H9 (cell line): ENCODE measurements around the gene ANKRD22. TPM values are rescaled to one million over a fixed set of nuclear protein-coding genes. Genes with fewer than 3 reads are reported as not detected.

Source experiments
- DNase-seq: peaks from one replicate; pipeline ENCODE4 v3.0.0-alpha.2; 2017
- H2AFZ ChIP-seq: one replicate; pipeline ENCODE4 v1.6.1; 2013; ENCODE audit warnings: mild to moderate bottlenecking, low read length, control low read depth, moderate library complexity
- H2AK5ac ChIP-seq: 2 replicates; pipeline ENCODE4 v1.6.1; 2013; ENCODE audit warnings: low read length, control low read depth, mixed read lengths; ENCODE audit not compliant: insufficient read length
- H2BK120ac ChIP-seq: one replicate; pipeline ENCODE4 v1.6.1; 2013; ENCODE audit warnings: low read depth, mild to moderate bottlenecking, low read length, control low read depth, inconsistent platforms; ENCODE audit not compliant: poor library complexity, severe bottlenecking
- H2BK12ac ChIP-seq: 2 replicates; pipeline ENCODE4 v1.6.1; 2013; ENCODE audit warnings: low read length, control low read depth, mixed read lengths, low read depth; ENCODE audit not compliant: insufficient read length
- H2BK15ac ChIP-seq: 2 replicates; pipeline ENCODE4 v1.6.1; 2013; ENCODE audit warnings: low read depth, low read length, control low read depth
- H2BK20ac ChIP-seq: one replicate; pipeline ENCODE4 v1.6.1; 2013; ENCODE audit warnings: low read depth, mild to moderate bottlenecking, low read length, control low read depth, inconsistent platforms; ENCODE audit not compliant: poor library complexity, severe bottlenecking
- H2BK5ac ChIP-seq: 2 replicates; pipeline ENCODE4 v1.6.1; 2013; ENCODE audit warnings: low read length, control low read depth, mixed read lengths; ENCODE audit not compliant: insufficient read length
- H3K14ac ChIP-seq: 2 replicates; pipeline ENCODE4 v1.6.1; 2013; ENCODE audit warnings: low read length, control low read depth; ENCODE audit not compliant: insufficient read depth
- H3K18ac ChIP-seq: 2 replicates; pipeline ENCODE4 v1.6.1; 2013; ENCODE audit warnings: low read depth, mild to moderate bottlenecking, mixed read lengths, low read length, control low read depth; ENCODE audit not compliant: insufficient read length
- H3K23ac ChIP-seq: 2 replicates; pipeline ENCODE4 v1.6.1; 2013; ENCODE audit warnings: low read length, control low read depth, mixed read lengths, low read depth; ENCODE audit not compliant: insufficient read length
- H3K23me2 ChIP-seq: 2 replicates; pipeline ENCODE4 v1.6.1; 2013; ENCODE audit warnings: low read depth, mild to moderate bottlenecking, mixed read lengths, low read length, control low read depth; ENCODE audit not compliant: insufficient read length, poor library complexity, severe bottlenecking
- H3K27ac ChIP-seq: 2 replicates; pipeline ENCODE4 v1.5.1; 2013; ENCODE audit warnings: low read length, control low read depth, mixed read lengths, low read depth; ENCODE audit not compliant: insufficient read length
- H3K27me3 ChIP-seq: 2 replicates; pipeline ENCODE4 v1.6.1; 2013; ENCODE audit warnings: low read length, control low read depth, inconsistent platforms; ENCODE audit not compliant: insufficient read depth
- H3K4ac ChIP-seq: 2 replicates; pipeline ENCODE4 v1.6.1; 2013; ENCODE audit warnings: low read depth, mild to moderate bottlenecking, control low read depth, inconsistent platforms, low read length, moderate library complexity
- H3K4me1 ChIP-seq: 2 replicates; pipeline ENCODE4 v1.6.1; 2013; ENCODE audit warnings: low read length, control low read depth, inconsistent platforms; ENCODE audit not compliant: insufficient read depth
- H3K4me2 ChIP-seq: 2 replicates; pipeline ENCODE4 v1.6.1; 2013; ENCODE audit warnings: low read length, control low read depth, mixed read lengths; ENCODE audit not compliant: insufficient read length, insufficient read depth
- H3K56ac ChIP-seq: 2 replicates; pipeline ENCODE4 v1.6.1; 2013; ENCODE audit warnings: low read depth, mild to moderate bottlenecking, mixed read lengths, low read length, control low read depth; ENCODE audit not compliant: insufficient read length
- H3K79me1 ChIP-seq: 2 replicates; pipeline ENCODE4 v1.6.1; 2013; ENCODE audit warnings: low read depth, mild to moderate bottlenecking, moderate library complexity, low read length, control low read depth, inconsistent platforms; ENCODE audit not compliant: insufficient read depth, poor library complexity, severe bottlenecking
- H3K79me2 ChIP-seq: 2 replicates; pipeline ENCODE4 v1.6.1; 2013; ENCODE audit warnings: low read length, control low read depth, inconsistent platforms; ENCODE audit not compliant: insufficient read depth
- H3K9ac ChIP-seq: 2 replicates; pipeline ENCODE4 v1.6.1; 2013; ENCODE audit warnings: low read length, control low read depth, mixed read lengths; ENCODE audit not compliant: insufficient read length; ENCODE audit errors: extremely low read depth
- H3K9me3 ChIP-seq: one replicate; pipeline ENCODE4 v1.6.1; 2013; ENCODE audit warnings: low read depth, low read length, inconsistent platforms; ENCODE audit not compliant: control insufficient read depth
- H3T11ph ChIP-seq: one replicate; pipeline ENCODE4 v1.6.1; 2013; ENCODE audit warnings: mild to moderate bottlenecking, low read length, control low read depth, inconsistent platforms
- H4K20me1 ChIP-seq: one replicate; pipeline ENCODE4 v1.6.1; 2013; ENCODE audit not compliant: control insufficient read depth, insufficient read length, insufficient read depth
- H4K5ac ChIP-seq: 2 replicates; pipeline ENCODE4 v1.6.1; 2013; ENCODE audit warnings: low read depth, mild to moderate bottlenecking, mixed read lengths, low read length, control low read depth; ENCODE audit not compliant: insufficient read length
- H4K8ac ChIP-seq: replicated peaks from 2 replicates; pipeline ENCODE4 v1.6.1; 2013; ENCODE audit warnings: low read length, control low read depth, mixed read lengths, low read depth; ENCODE audit not compliant: insufficient read length
- H4K91ac ChIP-seq: 2 replicates; pipeline ENCODE4 v1.6.1; 2013; ENCODE audit warnings: low read depth, mild to moderate bottlenecking, moderate library complexity, mixed read lengths, low read length, control low read depth; ENCODE audit not compliant: insufficient read length
- H3K27ac Mint-ChIP-seq, 3 experiments: 2 replicates in 2 of 3; 3 replicates in 1 of 3; pipeline ENCODE4 v1.8.0; 2020 to 2021; ENCODE audit warnings: mixed read lengths in 3 of 3, mild to moderate bottlenecking in 1 of 3, moderate library complexity in 1 of 3
- H3K27me3 Mint-ChIP-seq: 2 replicates; pipeline ENCODE4 v1.8.0; 2021; ENCODE audit warnings: low read depth, mild to moderate bottlenecking, moderate library complexity, mixed read lengths
- H3K36me3 Mint-ChIP-seq, 3 experiments: 2 replicates in 2 of 3; 3 replicates in 1 of 3; pipeline ENCODE4 v1.8.0; 2020 to 2021; ENCODE audit warnings: low read depth in 3 of 3, mixed read lengths in 3 of 3; ENCODE audit not compliant: insufficient read depth in 1 of 3
- H3K4me1 Mint-ChIP-seq, 2 experiments: 2 replicates each; pipeline ENCODE4 v1.8.0; 2020; ENCODE audit warnings: mixed read lengths in 2 of 2
- H3K4me3 Mint-ChIP-seq, 2 experiments: 2 replicates in 1 of 2; 3 replicates in 1 of 2; pipeline ENCODE4 v1.8.0; 2020 to 2021; ENCODE audit warnings: mild to moderate bottlenecking in 2 of 2, mixed read lengths in 2 of 2, moderate library complexity in 1 of 2
- H3K9me3 Mint-ChIP-seq, 2 experiments: 2 replicates in 1 of 2; 3 replicates in 1 of 2; pipeline ENCODE4 v1.8.0; 2020; ENCODE audit warnings: mild to moderate bottlenecking in 2 of 2, mixed read lengths in 2 of 2, moderate library complexity in 1 of 2
- CTCF ChIP-seq: fragments of 200-600 bp; sonication (generic); conservative IDR thresholded peaks from 3 replicates; pipeline ENCODE4 v1.8.0; 2021; ENCODE audit warnings: antibody characterized with exemption, mild to moderate bottlenecking
- WGBS: extraction: QIAGEN DNeasy Blood & Tissue Kit; methylation state at CpG from one replicate; pipeline ENCODE4 v1.1.7; 2013; ENCODE audit warnings: missing lambda C conversion rate, low lambda C conversion rate, mixed read lengths; ENCODE audit not compliant: insufficient read length; ENCODE audit errors: extremely low coverage; 5-methylcytosine and 5-hydroxymethylcytosine counted together
- total RNA-seq: library from RNA; stranded (reverse); gene quantifications from 2 replicates; pipeline ENCODE4 v1.2.1, GENCODE V29; 2021

ANKRD22 gene
- total RNA-seq, 1 experiment from 2014 or later: not detected

GRCh38 chr10:88805361-88805760, 46.3 kb downstream of the ANKRD22 start:
- H3K79me1 ChIP-seq: no peaks in the 10 kb centered on the region
- WGBS: no CpG with 5 or more reads among the region's 2 CpGs
- H2AFZ ChIP-seq: no peak overlapping the region
- no peak overlapping the region for H3K4ac ChIP-seq
- H3K36me3 Mint-ChIP-seq: no peaks in the 10 kb centered on the region
- H3K9me3 ChIP-seq: no peaks in the 10 kb centered on the region
- H3K23ac ChIP-seq: no peak overlapping the region
- H3K56ac ChIP-seq: no peak overlapping the region
- H3T11ph ChIP-seq: no peak overlapping the region
- no peaks in the 10 kb centered on the region for H3K9me3 Mint-ChIP-seq
- H3K4me1 Mint-ChIP-seq: peaks cover 10 to 14% of the 10 kb centered on the region in 2 experiments
- no peak overlapping the region for H2BK12ac ChIP-seq
- H3K27ac Mint-ChIP-seq: no peak overlapping the region
- H3K27ac ChIP-seq: no peak overlapping the region
- no peak overlapping the region for H2BK120ac ChIP-seq
- peaks cover 3% of the 10 kb centered on the region for H3K27me3 Mint-ChIP-seq
- H4K20me1 ChIP-seq: no peaks in the 10 kb centered on the region
- H3K18ac ChIP-seq: no peak overlapping the region
- H2BK20ac ChIP-seq: no peak overlapping the region
- H3K14ac ChIP-seq: no peak overlapping the region
- no peak overlapping the region for H4K8ac ChIP-seq
- H3K4me1 ChIP-seq: 0 out of 2 replicates have a peak, but pooled peaks cover 2% of the 10 kb centered on the region
- no peak overlapping the region for H4K5ac ChIP-seq
- H3K9ac ChIP-seq: no peak overlapping the region
- no peaks in the 10 kb centered on the region for H3K79me2 ChIP-seq
- no peak overlapping the region for H2BK5ac ChIP-seq
- H3K27me3 ChIP-seq: no peaks in the 10 kb centered on the region
- no peak overlapping the region for H3K4me2 ChIP-seq
- TF ChIP-seq CTCF: no peak
- no peak overlapping the region for H4K91ac ChIP-seq
- no peak overlapping the region for H3K4me3 Mint-ChIP-seq
- H2BK15ac ChIP-seq: no peak overlapping the region
- no peak overlapping the region for H2AK5ac ChIP-seq
- DNase-seq: no peak
- no peaks in the 10 kb centered on the region for H3K23me2 ChIP-seq
